22Rv1 (cell line): Measurements from ENCODE around the gene ITPK1.
"Not testable (repeated sequence)": the region's sequence is repeated elsewhere in the genome, so short reads cannot be mapped to it uniquely, and the experiment has no call there.

ENCODE experiments used
- ZFX ChIP-seq: fragments of 450-650 bp; IDR thresholded peaks from 2 replicates; pipeline ENCODE4 v1.6.1; 2017; ENCODE audit warnings: antibody characterized with exemption, borderline replicate concordance
- TF ChIP-seq, protein P1 (sequence below): fragments of 450-650 bp; IDR thresholded peaks from 2 replicates; pipeline ENCODE4 v1.5.1; 2017; ENCODE audit warnings: mild to moderate bottlenecking

DNA sequence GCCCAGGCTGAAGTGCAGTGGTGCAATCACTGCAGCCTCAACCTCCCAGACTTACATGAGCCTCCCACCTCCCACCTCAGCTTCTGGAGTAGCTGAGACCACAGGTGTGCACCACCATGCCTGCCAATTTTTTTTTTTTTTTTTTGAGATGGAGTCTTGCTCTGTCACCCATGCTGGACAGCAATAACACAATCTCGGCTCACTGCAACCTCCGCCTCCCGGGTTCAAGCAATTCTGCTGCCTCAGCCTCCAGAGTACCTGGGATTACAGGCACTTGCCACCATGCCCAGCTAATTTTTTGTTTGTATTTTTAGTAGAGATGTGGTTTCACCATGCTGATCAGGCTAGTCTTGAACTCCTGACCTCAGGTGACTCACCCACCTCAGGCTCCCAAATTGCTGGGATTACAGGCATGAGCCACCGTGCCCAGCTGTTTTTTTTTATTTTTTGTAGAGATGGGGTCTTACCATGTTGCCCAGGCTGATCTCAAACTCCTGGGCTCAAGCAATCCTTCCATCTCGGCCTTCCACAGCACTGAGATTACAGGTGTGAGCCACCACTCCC is 15.6 kb upstream of the ITPK1 start:
- TF ChIP-seq, protein P1, sequence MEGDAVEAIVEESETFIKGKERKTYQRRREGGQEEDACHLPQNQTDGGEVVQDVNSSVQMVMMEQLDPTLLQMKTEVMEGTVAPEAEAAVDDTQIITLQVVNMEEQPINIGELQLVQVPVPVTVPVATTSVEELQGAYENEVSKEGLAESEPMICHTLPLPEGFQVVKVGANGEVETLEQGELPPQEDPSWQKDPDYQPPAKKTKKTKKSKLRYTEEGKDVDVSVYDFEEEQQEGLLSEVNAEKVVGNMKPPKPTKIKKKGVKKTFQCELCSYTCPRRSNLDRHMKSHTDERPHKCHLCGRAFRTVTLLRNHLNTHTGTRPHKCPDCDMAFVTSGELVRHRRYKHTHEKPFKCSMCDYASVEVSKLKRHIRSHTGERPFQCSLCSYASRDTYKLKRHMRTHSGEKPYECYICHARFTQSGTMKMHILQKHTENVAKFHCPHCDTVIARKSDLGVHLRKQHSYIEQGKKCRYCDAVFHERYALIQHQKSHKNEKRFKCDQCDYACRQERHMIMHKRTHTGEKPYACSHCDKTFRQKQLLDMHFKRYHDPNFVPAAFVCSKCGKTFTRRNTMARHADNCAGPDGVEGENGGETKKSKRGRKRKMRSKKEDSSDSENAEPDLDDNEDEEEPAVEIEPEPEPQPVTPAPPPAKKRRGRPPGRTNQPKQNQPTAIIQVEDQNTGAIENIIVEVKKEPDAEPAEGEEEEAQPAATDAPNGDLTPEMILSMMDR, result not testable (repeated sequence)
- not testable (repeated sequence) for TF ChIP-seq ZFX
